WTC11 (cell line): ENCODE measurements around the gene CAMKK2.

Experiments used
- ESRRA ChIP-seq: sonication (generic); formaldehyde crosslinking; IDR thresholded peaks from 2 replicates; pipeline ENCODE4 v1.8.1; 2022; ENCODE audit warnings: mild to moderate bottlenecking, missing genetic modification reagents, borderline replicate concordance
- ETV6 ChIP-seq: sonication (generic); formaldehyde crosslinking; IDR thresholded peaks from 2 replicates; pipeline ENCODE4 v1.8.1; 2022; ENCODE audit warnings: mild to moderate bottlenecking, missing genetic modification reagents
- FOXJ3 ChIP-seq: sonication (generic); formaldehyde crosslinking; IDR thresholded peaks from 2 replicates; pipeline ENCODE4 v1.9.0; 2021; ENCODE audit warnings: missing genetic modification reagents, mild to moderate bottlenecking, borderline replicate concordance
- JAZF1 ChIP-seq: fragments of 250-450 bp; sonication (Bioruptor Pico); IDR thresholded peaks from 2 replicates; pipeline ENCODE4 v1.9.0; 2021; ENCODE audit warnings: moderate library complexity, mild to moderate bottlenecking, inconsistent platforms
- MXD4 ChIP-seq: fragments of 250-450 bp; sonication (Bioruptor Pico); IDR thresholded peaks from 2 replicates; pipeline ENCODE4 v1.8.0; 2021; ENCODE audit warnings: mild to moderate bottlenecking, moderate library complexity, borderline replicate concordance
- NR2C2 ChIP-seq: sonication (generic); formaldehyde crosslinking; IDR thresholded peaks from 2 replicates; pipeline ENCODE4 v1.8.0; 2022; ENCODE audit warnings: mild to moderate bottlenecking, missing genetic modification reagents
- SOX15 ChIP-seq: fragments of 250-450 bp; sonication (Bioruptor Pico); IDR thresholded peaks from 2 replicates; pipeline ENCODE4 v1.9.0; 2021; ENCODE audit warnings: mild to moderate bottlenecking
- TCF7 ChIP-seq: sonication (generic); formaldehyde crosslinking; IDR thresholded peaks from 2 replicates; pipeline ENCODE4 v1.8.0; 2022; ENCODE audit warnings: mild to moderate bottlenecking, low read depth, missing genetic modification reagents, moderate library complexity
- ZNF232 ChIP-seq: sonication (generic); formaldehyde crosslinking; IDR thresholded peaks from 2 replicates; pipeline ENCODE4 v1.8.0; 2022; ENCODE audit warnings: mild to moderate bottlenecking, missing genetic modification reagents
- TF ChIP-seq, protein P1 (sequence below): fragments of 200-600 bp; IDR thresholded peaks from 2 replicates; pipeline ENCODE4 v1.8.0; 2022; ENCODE audit warnings: antibody characterized with exemption
- TF ChIP-seq, protein P2 (sequence below): fragments of 250-450 bp; sonication (Bioruptor Pico); IDR thresholded peaks from 2 replicates; pipeline ENCODE4 v2.1.2; 2022; ENCODE audit warnings: mild to moderate bottlenecking, moderate library complexity
- TF ChIP-seq, protein P3 (sequence below): sonication (generic); formaldehyde crosslinking; IDR thresholded peaks from 2 replicates; pipeline ENCODE4 v1.8.1; 2023; ENCODE audit warnings: mild to moderate bottlenecking, missing genetic modification reagents, moderate library complexity

DNA sequence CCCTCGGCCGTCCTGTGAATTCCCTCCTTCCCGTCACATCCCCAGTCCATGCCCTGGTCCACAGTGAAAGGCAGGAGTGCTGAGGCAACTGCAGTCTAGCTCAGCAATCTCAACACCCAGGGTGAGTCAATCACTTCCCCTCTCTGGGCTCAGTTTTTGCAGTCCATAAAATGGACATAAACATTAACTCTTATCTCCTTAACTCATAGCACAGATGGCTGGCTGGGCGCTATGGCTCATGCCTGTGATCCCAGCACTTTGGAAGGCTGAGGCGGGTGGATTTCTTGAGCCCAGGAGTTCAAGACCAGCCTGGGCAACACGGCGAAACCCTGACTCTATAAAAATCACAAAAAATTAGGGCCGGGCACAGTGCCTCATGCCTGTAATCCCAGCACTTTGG is 32.4 kb downstream of the CAMKK2 start:
- TF ChIP-seq ZNF232 (CRISPR knock-in tag) (no peak), ESRRA (CRISPR knock-in tag) (no peak), SOX15 (CRISPR knock-in tag) (no peak), MXD4 (CRISPR knock-in tag) (no peak), NR2C2 (CRISPR knock-in tag) (no peak), FOXJ3 (CRISPR knock-in tag) (no peak), JAZF1 (no peak), ETV6 (CRISPR knock-in tag) (no peak), TCF7 (CRISPR knock-in tag) (no peak)
- TF ChIP-seq, protein P1, sequence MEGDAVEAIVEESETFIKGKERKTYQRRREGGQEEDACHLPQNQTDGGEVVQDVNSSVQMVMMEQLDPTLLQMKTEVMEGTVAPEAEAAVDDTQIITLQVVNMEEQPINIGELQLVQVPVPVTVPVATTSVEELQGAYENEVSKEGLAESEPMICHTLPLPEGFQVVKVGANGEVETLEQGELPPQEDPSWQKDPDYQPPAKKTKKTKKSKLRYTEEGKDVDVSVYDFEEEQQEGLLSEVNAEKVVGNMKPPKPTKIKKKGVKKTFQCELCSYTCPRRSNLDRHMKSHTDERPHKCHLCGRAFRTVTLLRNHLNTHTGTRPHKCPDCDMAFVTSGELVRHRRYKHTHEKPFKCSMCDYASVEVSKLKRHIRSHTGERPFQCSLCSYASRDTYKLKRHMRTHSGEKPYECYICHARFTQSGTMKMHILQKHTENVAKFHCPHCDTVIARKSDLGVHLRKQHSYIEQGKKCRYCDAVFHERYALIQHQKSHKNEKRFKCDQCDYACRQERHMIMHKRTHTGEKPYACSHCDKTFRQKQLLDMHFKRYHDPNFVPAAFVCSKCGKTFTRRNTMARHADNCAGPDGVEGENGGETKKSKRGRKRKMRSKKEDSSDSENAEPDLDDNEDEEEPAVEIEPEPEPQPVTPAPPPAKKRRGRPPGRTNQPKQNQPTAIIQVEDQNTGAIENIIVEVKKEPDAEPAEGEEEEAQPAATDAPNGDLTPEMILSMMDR = no peak
- TF ChIP-seq, protein P2, sequence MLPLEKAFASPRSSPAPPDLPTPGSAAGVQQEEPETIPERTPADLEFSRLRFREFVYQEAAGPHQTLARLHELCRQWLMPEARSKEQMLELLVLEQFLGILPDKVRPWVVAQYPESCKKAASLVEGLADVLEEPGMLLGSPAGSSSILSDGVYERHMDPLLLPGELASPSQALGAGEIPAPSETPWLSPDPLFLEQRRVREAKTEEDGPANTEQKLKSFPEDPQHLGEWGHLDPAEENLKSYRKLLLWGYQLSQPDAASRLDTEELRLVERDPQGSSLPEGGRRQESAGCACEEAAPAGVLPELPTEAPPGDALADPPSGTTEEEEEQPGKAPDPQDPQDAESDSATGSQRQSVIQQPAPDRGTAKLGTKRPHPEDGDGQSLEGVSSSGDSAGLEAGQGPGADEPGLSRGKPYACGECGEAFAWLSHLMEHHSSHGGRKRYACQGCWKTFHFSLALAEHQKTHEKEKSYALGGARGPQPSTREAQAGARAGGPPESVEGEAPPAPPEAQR (CRISPR knock-in tag) = no peak
- TF ChIP-seq, protein P3, sequence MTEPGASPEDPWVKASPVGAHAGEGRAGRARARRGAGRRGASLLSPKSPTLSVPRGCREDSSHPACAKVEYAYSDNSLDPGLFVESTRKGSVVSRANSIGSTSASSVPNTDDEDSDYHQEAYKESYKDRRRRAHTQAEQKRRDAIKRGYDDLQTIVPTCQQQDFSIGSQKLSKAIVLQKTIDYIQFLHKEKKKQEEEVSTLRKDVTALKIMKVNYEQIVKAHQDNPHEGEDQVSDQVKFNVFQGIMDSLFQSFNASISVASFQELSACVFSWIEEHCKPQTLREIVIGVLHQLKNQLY (CRISPR knock-in tag) = no peak
